Adrenal gland (tissue), 5 donors: Measurements from ENCODE around the gene PARD3B.

Experiments
- POLR2A ChIP-seq, 2 donors: fragments of 450-650 bp; IDR thresholded peaks; one replicate each; pipeline ENCODE4 v1.6.1; 2017; ENCODE audit warnings: antibody characterized with exemption in 2 of 2, mild to moderate bottlenecking in 2 of 2, moderate library complexity in 1 of 2
- TF ChIP-seq, protein P1 (sequence below), 6 experiments: fragments of 450-650 bp in 4 of 6; fragments of 200-600 bp in 2 of 6; sonication (generic) in 1 of 6; IDR thresholded peaks; 1 replicate in 5 of 6; 2 replicates in 1 of 6; pipeline versions ENCODE4 v1.5.1 to v1.8.0; 2016 to 2021; ENCODE audit warnings: antibody characterized with exemption in 6 of 6, mild to moderate bottlenecking in 2 of 6, moderate library complexity in 1 of 6
- donor health status: DM: no; HTN: no; CAD: no.

GRCh38 chr2:205273627-205274026 lies 728.4 kb downstream of the PARD3B start:
- TF ChIP-seq, protein P1, sequence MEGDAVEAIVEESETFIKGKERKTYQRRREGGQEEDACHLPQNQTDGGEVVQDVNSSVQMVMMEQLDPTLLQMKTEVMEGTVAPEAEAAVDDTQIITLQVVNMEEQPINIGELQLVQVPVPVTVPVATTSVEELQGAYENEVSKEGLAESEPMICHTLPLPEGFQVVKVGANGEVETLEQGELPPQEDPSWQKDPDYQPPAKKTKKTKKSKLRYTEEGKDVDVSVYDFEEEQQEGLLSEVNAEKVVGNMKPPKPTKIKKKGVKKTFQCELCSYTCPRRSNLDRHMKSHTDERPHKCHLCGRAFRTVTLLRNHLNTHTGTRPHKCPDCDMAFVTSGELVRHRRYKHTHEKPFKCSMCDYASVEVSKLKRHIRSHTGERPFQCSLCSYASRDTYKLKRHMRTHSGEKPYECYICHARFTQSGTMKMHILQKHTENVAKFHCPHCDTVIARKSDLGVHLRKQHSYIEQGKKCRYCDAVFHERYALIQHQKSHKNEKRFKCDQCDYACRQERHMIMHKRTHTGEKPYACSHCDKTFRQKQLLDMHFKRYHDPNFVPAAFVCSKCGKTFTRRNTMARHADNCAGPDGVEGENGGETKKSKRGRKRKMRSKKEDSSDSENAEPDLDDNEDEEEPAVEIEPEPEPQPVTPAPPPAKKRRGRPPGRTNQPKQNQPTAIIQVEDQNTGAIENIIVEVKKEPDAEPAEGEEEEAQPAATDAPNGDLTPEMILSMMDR (IDR thresholded peaks at IDR 0.05): no peak
- no peak for TF ChIP-seq POLR2A (IDR thresholded peaks at IDR 0.05)
